HG02759 (cell line): ENCODE data around the gene ETNPPL.

Experiments used
- ATAC-seq: cut with Tn5 transposase; IDR thresholded peaks from one replicate; pipeline ENCODE4 v1.9.1; 2021; ENCODE audit warnings: mild to moderate bottlenecking, moderate library complexity; ENCODE audit not compliant: unreplicated experiment

ETNPPL gene

GRCh38 chr4:108762559-108763225 lies at the start of gene ETNPPL:
Gene ETNPPL, minus strand, starts transcription at chr4:108763053. Its CDS starts 155 bp downstream, at chr4:108762898.
- peak; percentile 59 for ATAC-seq

GRCh38 chr4:108811486-108811885 lies 48.6 kb upstream of the ETNPPL start:
- no peak for ATAC-seq

GRCh38 chr4:108810087-108810486 lies 47.2 kb upstream of the ETNPPL start:
- ATAC-seq = no peak

- ATAC-seq = no peak
Measured at GRCh38 chr4:108804648-108805273, 41.9 kb upstream of the ETNPPL start.

GRCh38 chr4:108799306-108799705 lies 36.5 kb upstream of the ETNPPL start:
- ATAC-seq = no peak

GRCh38 chr4:108796173-108796572 lies 33.3 kb upstream of the ETNPPL start:
- ATAC-seq = no peak

GRCh38 chr4:108795733-108796132 lies 32.9 kb upstream of the ETNPPL start:
- ATAC-seq = no peak

- ATAC-seq = no peak
Measured at GRCh38 chr4:108794136-108794535, 31.3 kb upstream of the ETNPPL start.

- no peak for ATAC-seq
Measured at GRCh38 chr4:108793415-108793814, 30.6 kb upstream of the ETNPPL start.

GRCh38 chr4:108788731-108789130 lies 25.9 kb upstream of the ETNPPL start:
- no peak for ATAC-seq

- no peak for ATAC-seq
Measured at GRCh38 chr4:108787724-108788123, 24.9 kb upstream of the ETNPPL start.

GRCh38 chr4:108787106-108787505 lies 24.3 kb upstream of the ETNPPL start:
- ATAC-seq = no peak

- ATAC-seq = no peak
Measured at GRCh38 chr4:108786351-108786750, 23.5 kb upstream of the ETNPPL start.

GRCh38 chr4:108783665-108784463 lies 21.0 kb upstream of the ETNPPL start:
- no peak for ATAC-seq

GRCh38 chr4:108779958-108780357 lies 17.1 kb upstream of the ETNPPL start:
- no peak for ATAC-seq

GRCh38 chr4:108777388-108777787 lies 14.5 kb upstream of the ETNPPL start:
- no peak for ATAC-seq

- ATAC-seq = no peak
Measured at GRCh38 chr4:108775921-108776320, 13.1 kb upstream of the ETNPPL start.

GRCh38 chr4:108774809-108775530 lies 12.1 kb upstream of the ETNPPL start:
- ATAC-seq = no peak

GRCh38 chr4:108772402-108772801 lies 9.5 kb upstream of the ETNPPL start:
- no peak for ATAC-seq

GRCh38 chr4:108766058-108766457 lies 3.2 kb upstream of the ETNPPL start:
- no peak for ATAC-seq

GRCh38 chr4:108763986-108764385 lies 1.1 kb upstream of the ETNPPL start:
- no peak for ATAC-seq
